Activated gamma-delta T cell treated with anti-CD3 and anti-CD28 coated beads, Interleukin-2, amount 50 U/mL, for 16 hours (primary cell): ENCODE data around the gene EVPLL.
"Not testable (repeated sequence)": the region's sequence is repeated elsewhere in the genome, so short reads cannot be mapped to it uniquely, and the experiment has no call there.

ENCODE experiments used
- DNase-seq: peaks from one replicate; pipeline ENCODE4 v3.0.0-alpha.2; 2020; ENCODE audit warnings: low read depth

EVPLL gene

GRCh38 chr17:18425593-18425992, 48.0 kb downstream of the EVPLL start:
- DNase-seq: not testable (repeated sequence)

GRCh38 chr17:18426639-18427038, 49.1 kb downstream of the EVPLL start:
- not testable (repeated sequence) for DNase-seq

GRCh38 chr17:18432206-18432605, 54.6 kb downstream of the EVPLL start:
- DNase-seq: not testable (repeated sequence)
